ENCODE measurements around the gene RHOH.

The RHOH gene

DNA sequence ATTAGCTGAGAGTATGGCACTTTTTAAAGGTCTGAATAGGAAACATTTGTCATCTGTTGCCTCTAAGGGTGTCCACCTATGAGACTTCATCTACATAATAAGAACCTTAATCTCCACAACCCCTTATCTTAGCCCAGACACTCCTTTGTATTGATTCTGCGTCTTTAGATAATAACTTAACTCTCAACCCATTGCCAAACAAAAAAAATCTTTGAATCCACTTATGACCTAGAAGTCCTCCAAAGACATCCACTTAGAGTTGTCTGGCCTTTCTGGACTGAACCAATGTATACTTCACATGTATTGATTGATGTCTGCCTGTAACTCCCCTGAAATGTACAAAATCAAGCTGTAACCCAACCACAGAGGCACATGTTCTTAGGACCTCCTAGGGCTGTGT lies 72.3 kb downstream of the RHOH start:
- no peaks in the 10 kb centered on the region for H3K79me2 ChIP-seq (ENCODE audit: control insufficient read depth, low read length)
- no peak for TF ChIP-seq EZH2phosphoT487 (IDR thresholded peaks at IDR 0.05; ENCODE audit: borderline replicate concordance, low read length)
- TF ChIP-seq, protein P1, sequence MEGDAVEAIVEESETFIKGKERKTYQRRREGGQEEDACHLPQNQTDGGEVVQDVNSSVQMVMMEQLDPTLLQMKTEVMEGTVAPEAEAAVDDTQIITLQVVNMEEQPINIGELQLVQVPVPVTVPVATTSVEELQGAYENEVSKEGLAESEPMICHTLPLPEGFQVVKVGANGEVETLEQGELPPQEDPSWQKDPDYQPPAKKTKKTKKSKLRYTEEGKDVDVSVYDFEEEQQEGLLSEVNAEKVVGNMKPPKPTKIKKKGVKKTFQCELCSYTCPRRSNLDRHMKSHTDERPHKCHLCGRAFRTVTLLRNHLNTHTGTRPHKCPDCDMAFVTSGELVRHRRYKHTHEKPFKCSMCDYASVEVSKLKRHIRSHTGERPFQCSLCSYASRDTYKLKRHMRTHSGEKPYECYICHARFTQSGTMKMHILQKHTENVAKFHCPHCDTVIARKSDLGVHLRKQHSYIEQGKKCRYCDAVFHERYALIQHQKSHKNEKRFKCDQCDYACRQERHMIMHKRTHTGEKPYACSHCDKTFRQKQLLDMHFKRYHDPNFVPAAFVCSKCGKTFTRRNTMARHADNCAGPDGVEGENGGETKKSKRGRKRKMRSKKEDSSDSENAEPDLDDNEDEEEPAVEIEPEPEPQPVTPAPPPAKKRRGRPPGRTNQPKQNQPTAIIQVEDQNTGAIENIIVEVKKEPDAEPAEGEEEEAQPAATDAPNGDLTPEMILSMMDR (IDR thresholded peaks at IDR 0.05; ENCODE audit: low read depth, low read length, poor library complexity, severe bottlenecking): no peak

DNA sequence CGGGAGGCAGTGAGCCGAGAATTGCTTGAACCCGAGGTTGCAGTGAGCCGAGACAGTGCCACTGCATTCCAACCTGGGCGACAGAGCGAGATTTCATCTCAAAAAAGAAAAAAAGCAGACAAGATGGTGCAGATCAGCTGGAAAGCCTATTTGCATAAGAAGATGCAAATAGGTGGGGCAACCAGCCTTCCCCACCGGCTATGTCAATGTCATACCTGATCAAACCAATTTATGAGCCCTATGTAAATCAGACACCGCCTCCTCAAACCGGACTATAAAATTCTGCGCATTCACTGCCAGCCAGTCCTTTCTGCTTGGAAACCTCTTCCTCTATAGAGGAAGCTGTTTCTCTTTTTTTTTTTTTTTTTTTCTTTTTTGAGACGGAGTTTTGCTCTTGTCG lies 73.8 kb downstream of the RHOH start:
- no peak overlapping the region for H3K4me3 ChIP-seq (ENCODE audit: low read length)
- H3K9me2 ChIP-seq (replicated peaks; ENCODE audit: control insufficient read depth, low read length): no peaks in the 10 kb centered on the region
- no peak overlapping the region for H3K4me2 ChIP-seq (ENCODE audit: low read length)
- no peaks in the 10 kb centered on the region for H3K27me3 ChIP-seq (ENCODE audit: control insufficient read depth, low read length)
- no peaks in the 10 kb centered on the region for H3K36me3 ChIP-seq (ENCODE audit: control insufficient read depth, low read length)
- no peaks in the 10 kb centered on the region for H3K79me2 ChIP-seq (ENCODE audit: control insufficient read depth, low read length)
- no peak overlapping the region for H3K27ac ChIP-seq (ENCODE audit: low read depth, low read length)
- no peaks in the 10 kb centered on the region for H4K20me1 ChIP-seq (ENCODE audit: control insufficient read depth, insufficient read depth, low read depth, low read length)
- TF ChIP-seq, protein P1 (IDR thresholded peaks at IDR 0.05; ENCODE audit: low read depth, low read length, poor library complexity, severe bottlenecking): no peak
- no peak for TF ChIP-seq EZH2phosphoT487 (IDR thresholded peaks at IDR 0.05; ENCODE audit: borderline replicate concordance, low read length)
- H3F3A ChIP-seq (ENCODE audit: control insufficient read depth, insufficient read depth): no peaks in the 10 kb centered on the region
- no peaks in the 10 kb centered on the region for H3K9me3 ChIP-seq (ENCODE audit: control insufficient read depth, insufficient read depth, low read length)
- H3K4me1 ChIP-seq (ENCODE audit: control insufficient read depth, low read length): peaks cover 17% of the 10 kb centered on the region

More for the DNA sequence above, 72.3 kb downstream of the RHOH start:
- H3K9me3 ChIP-seq (ENCODE audit: control insufficient read depth, insufficient read depth, low read length): no peaks in the 10 kb centered on the region
- H3K36me3 ChIP-seq (ENCODE audit: control insufficient read depth, low read length): no peaks in the 10 kb centered on the region
- no peaks in the 10 kb centered on the region for H4K20me1 ChIP-seq (ENCODE audit: control insufficient read depth, insufficient read depth, low read depth, low read length)
- no peak overlapping the region for H3K4me3 ChIP-seq (ENCODE audit: low read length)
- no peak overlapping the region for H3K27ac ChIP-seq (ENCODE audit: low read depth, low read length)
- H3K4me2 ChIP-seq (ENCODE audit: low read length): no peak overlapping the region
- no peaks in the 10 kb centered on the region for H3F3A ChIP-seq (ENCODE audit: control insufficient read depth, insufficient read depth)
- H3K9me2 ChIP-seq (replicated peaks; ENCODE audit: control insufficient read depth, low read length): no peaks in the 10 kb centered on the region
- no peaks in the 10 kb centered on the region for H3K27me3 ChIP-seq (ENCODE audit: control insufficient read depth, low read length)
- peaks cover 29% of the 10 kb centered on the region for H3K4me1 ChIP-seq (ENCODE audit: control insufficient read depth, low read length)

DNA sequence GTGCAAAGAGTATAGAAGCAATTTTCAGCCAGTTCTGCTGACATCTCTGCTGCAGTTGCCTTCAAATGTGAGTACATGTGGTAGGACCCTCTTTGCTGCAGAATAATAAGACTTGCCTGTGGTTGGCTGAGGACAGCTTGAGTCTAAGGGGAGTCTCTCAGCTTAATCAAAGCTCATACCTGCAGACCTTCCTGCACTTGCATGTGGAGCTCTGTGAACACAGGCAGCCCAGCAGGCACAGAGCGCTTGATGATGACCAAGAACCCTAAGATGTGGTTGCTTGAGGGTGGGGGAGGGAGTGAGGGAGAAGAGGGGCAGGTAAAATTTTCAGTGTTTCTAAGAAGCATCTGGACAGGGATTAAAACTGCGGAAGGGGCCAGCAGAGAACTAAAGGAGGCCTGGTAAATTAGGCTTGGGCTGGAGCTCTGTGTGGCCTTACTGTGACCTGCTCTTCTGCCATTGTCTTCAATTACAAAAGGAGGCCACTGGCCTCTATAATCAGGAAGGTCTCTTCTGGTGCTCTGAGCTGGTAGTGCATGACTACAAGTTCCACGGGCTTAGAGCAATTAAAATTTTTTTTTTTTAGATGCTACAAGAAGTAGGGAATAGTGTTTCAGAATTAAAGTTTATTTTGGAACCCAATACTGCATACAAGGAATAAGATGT lies 78.4 kb downstream of the RHOH start:
- H3K36me3 ChIP-seq (ENCODE audit: control insufficient read depth, low read length): no peaks in the 10 kb centered on the region
- no peaks in the 10 kb centered on the region for H4K20me1 ChIP-seq (ENCODE audit: control insufficient read depth, insufficient read depth, low read depth, low read length)
- H3K4me3 ChIP-seq (ENCODE audit: low read length): no peak overlapping the region
- H3K4me2 ChIP-seq (ENCODE audit: low read length): no peak overlapping the region
- no peaks in the 10 kb centered on the region for H3K79me2 ChIP-seq (ENCODE audit: control insufficient read depth, low read length)
- H3K27ac ChIP-seq (ENCODE audit: low read depth, low read length): no peak overlapping the region
- TF ChIP-seq EZH2phosphoT487 (IDR thresholded peaks at IDR 0.05; ENCODE audit: borderline replicate concordance, low read length): no peak
- TF ChIP-seq, protein P1 (IDR thresholded peaks at IDR 0.05; ENCODE audit: low read depth, low read length, poor library complexity, severe bottlenecking): no peak
- H3K4me1 ChIP-seq (ENCODE audit: control insufficient read depth, low read length): peaks cover 15% of the 10 kb centered on the region
- H3F3A ChIP-seq (ENCODE audit: control insufficient read depth, insufficient read depth): no peaks in the 10 kb centered on the region
- H3K27me3 ChIP-seq (ENCODE audit: control insufficient read depth, low read length): no peaks in the 10 kb centered on the region
- no peaks in the 10 kb centered on the region for H3K9me2 ChIP-seq (replicated peaks; ENCODE audit: control insufficient read depth, low read length)
- no peaks in the 10 kb centered on the region for H3K9me3 ChIP-seq (ENCODE audit: control insufficient read depth, insufficient read depth, low read length)

Measured in DOHH2 (cell line).